Natural killer cell (primary cell): Measurements from ENCODE around the gene APOBEC4. TPM values are rescaled to one million over a fixed set of nuclear protein-coding genes. Genes with fewer than 3 reads are reported as not detected.

Experiments
- ATAC-seq, 3 donors: fragments of 150-1000 bp in 2 of 3; fragments of 200-7000 bp in 1 of 3; cut with Tn5 transposase; 1 replicate in 1 of 3; 2 replicates in 2 of 3; pipeline ENCODE4 v1.10.0; 2021; ENCODE audit warnings: mild to moderate bottlenecking in 2 of 3, moderate library complexity in 2 of 3
- DNase-seq, 2 donors: peaks; one replicate each; pipeline versions ENCODE4 v3.0.0 to v3.0.0-alpha.2; 2013 to 2021; ENCODE audit warnings: mixed read lengths in 1 of 2
- H3K27ac ChIP-seq: one replicate; pipeline ENCODE4 v1.5.1; 2013; ENCODE audit warnings: mild to moderate bottlenecking, low read length
- H3K27me3 ChIP-seq: one replicate; pipeline ENCODE4 v1.6.1; 2013; ENCODE audit warnings: low read length; ENCODE audit not compliant: control insufficient read depth, insufficient read depth
- H3K36me3 ChIP-seq: one replicate; pipeline ENCODE4 v1.6.1; 2013; ENCODE audit warnings: low read length; ENCODE audit not compliant: control insufficient read depth, insufficient read depth
- H3K4me1 ChIP-seq: one replicate; pipeline ENCODE4 v1.6.1; 2013; ENCODE audit warnings: low read length; ENCODE audit not compliant: control insufficient read depth, insufficient read depth
- H3K4me3 ChIP-seq: one replicate; pipeline ENCODE4 v1.5.1; 2013; ENCODE audit warnings: low read length
- H3K9me3 ChIP-seq: one replicate; pipeline ENCODE4 v1.6.1; 2013; ENCODE audit warnings: low read length; ENCODE audit not compliant: control insufficient read depth, insufficient read depth
- H3K27ac Mint-ChIP-seq, 2 donors: one replicate each; pipeline ENCODE4 v1.8.0; 2022; ENCODE audit warnings: mild to moderate bottlenecking in 2 of 2, mixed read lengths in 2 of 2, moderate library complexity in 1 of 2
- H3K27me3 Mint-ChIP-seq, 2 donors: one replicate each; pipeline ENCODE4 v1.8.0; 2022; ENCODE audit warnings: low read depth in 2 of 2, mixed read lengths in 2 of 2
- H3K36me3 Mint-ChIP-seq: one replicate; pipeline ENCODE4 v1.8.0; 2022; ENCODE audit warnings: mixed read lengths
- H3K4me1 Mint-ChIP-seq, 2 donors: one replicate each; pipeline ENCODE4 v1.8.0; 2022; ENCODE audit warnings: mixed read lengths in 2 of 2
- H3K4me3 Mint-ChIP-seq: one replicate; pipeline ENCODE4 v1.8.0; 2022; ENCODE audit warnings: mild to moderate bottlenecking, moderate library complexity, mixed read lengths
- H3K9me3 Mint-ChIP-seq, 2 donors: one replicate each; pipeline ENCODE4 v1.8.0; 2022; ENCODE audit warnings: mixed read lengths in 2 of 2
- CTCF ChIP-seq: fragments of 200-600 bp; IDR thresholded peaks from one replicate; pipeline ENCODE4 v1.8.0; 2022; ENCODE audit warnings: antibody characterized with exemption
- WGBS: methylation state at CpG from one replicate; pipeline ENCODE4 v1.1.7; 2013; ENCODE audit warnings: missing lambda C conversion rate; ENCODE audit not compliant: insufficient coverage; 5-methylcytosine and 5-hydroxymethylcytosine counted together
- intact Hi-C: fragments of 100-400 bp; cut with micrococcal nuclease; formaldehyde crosslinking; loops from one replicate; pipeline ENCODE4 v1.14.2; 2022
- total RNA-seq, 4 donors: library from RNA; stranded (reverse); fragments of 120-200 nt in 1 of 4; gene quantifications; one replicate each; pipeline versions ENCODE4 v1.2.3 to v1.2.4, GENCODE V29; 2013 to 2022

APOBEC4 gene
- total RNA-seq, 3 donors from 2014 or later (not counting 1 experiment from before 2014, with no cell fraction given), result not detected

DNA sequence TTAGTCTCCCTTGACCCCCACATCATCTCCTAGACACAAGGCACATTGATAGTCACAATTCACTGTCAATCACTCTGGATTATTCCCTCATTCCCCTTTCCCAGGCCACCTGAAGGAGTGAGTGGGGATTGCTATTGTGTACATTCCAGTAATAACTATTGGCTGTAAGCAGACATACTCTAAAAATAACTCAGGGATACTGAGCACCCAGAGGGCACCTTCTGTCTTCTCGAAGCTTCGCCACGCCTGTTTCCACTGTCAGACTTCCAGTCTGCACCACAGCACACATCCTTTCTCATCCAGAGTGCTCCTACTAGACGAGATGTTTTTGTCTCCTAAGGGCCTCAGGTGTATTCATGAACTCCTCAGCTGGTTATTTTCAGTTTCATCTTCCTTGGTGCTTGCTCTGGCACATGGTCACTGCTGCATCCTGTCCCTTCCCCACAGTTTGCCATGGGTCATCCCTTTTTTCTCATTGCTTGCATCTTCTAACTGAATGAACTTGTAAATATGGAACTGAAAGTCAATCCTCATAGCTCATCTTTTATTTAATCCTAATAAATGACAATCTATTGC lies 848 bp upstream of the APOBEC4 start:
- intact Hi-C loops, result loop anchor here (2.0 to 10.0 kb wide), 2 partner anchors 31 to 1011 kb away; no protein-coding TSS in a partner anchor
- Histone ChIP-seq H3K4me3 (no peak overlapping the region), H3K27ac (no peak overlapping the region), H3K27me3 (no peaks in the 10 kb centered on the region), H3K4me1 (no peaks in the 10 kb centered on the region), H3K36me3 (no peaks in the 10 kb centered on the region), H3K9me3 (no peaks in the 10 kb centered on the region)
- Mint-ChIP-seq H3K4me3 (no peak overlapping the region), H3K4me1 (no peaks in the 10 kb centered on the region), H3K36me3 (no peaks in the 10 kb centered on the region), H3K27ac (no peak overlapping the region), H3K27me3 (peaks cover 13% of the 10 kb centered on the region in 2 donors), H3K9me3 (no peaks in the 10 kb centered on the region)
- WGBS, result 86% methylated on average over 4 of the region's 4 CpGs
- no peak for DNase-seq
- TF ChIP-seq CTCF, result no peak
- no peak for ATAC-seq

GRCh38 chr1:183653462-183653794 lies 312 bp upstream of the APOBEC4 start:
- intact Hi-C loops, result loop anchor here (10.0 kb wide), 1 partner anchor 1011 kb away; no protein-coding TSS in a partner anchor
- TF ChIP-seq CTCF, result no peak
- Mint-ChIP-seq H3K27ac (no peak overlapping the region), H3K27me3 (peaks cover 16 to 17% of the 10 kb centered on the region in 2 donors), H3K4me1 (no peaks in the 10 kb centered on the region), H3K36me3 (no peaks in the 10 kb centered on the region), H3K4me3 (no peak overlapping the region), H3K9me3 (no peaks in the 10 kb centered on the region)
- ATAC-seq, result no peak
- Histone ChIP-seq H3K27me3 (no peaks in the 10 kb centered on the region), H3K4me1 (no peaks in the 10 kb centered on the region), H3K36me3 (no peaks in the 10 kb centered on the region), H3K27ac (no peak overlapping the region), H3K9me3 (no peaks in the 10 kb centered on the region), H3K4me3 (no peak overlapping the region)
- WGBS, result 89% methylated on average over 3 of the region's 3 CpGs
- DNase-seq, result no peak

GRCh38 chr1:183652107-183652506 lies 1.0 kb downstream of the APOBEC4 start:
- Mint-ChIP-seq H3K9me3 (no peaks in the 10 kb centered on the region), H3K36me3 (no peaks in the 10 kb centered on the region), H3K4me3 (no peak overlapping the region), H3K4me1 (no peaks in the 10 kb centered on the region), H3K27me3 (peaks cover 22 to 30% of the 10 kb centered on the region in 2 donors), H3K27ac (no peak overlapping the region)
- TF ChIP-seq CTCF, result no peak
- ATAC-seq (peak in 2 of 3 donors; percentile 26 to 56), DNase-seq (peak in 1 of 2 donors; percentile 50)
- WGBS, result no CpG with 5 or more reads among the region's 1 CpG
- no peak overlapping the region for H3K27ac ChIP-seq
- intact Hi-C loops, result loop anchor here (10.0 kb wide), 1 partner anchor 1013 kb away; no protein-coding TSS in a partner anchor
- no peaks in the 10 kb centered on the region for H3K36me3 ChIP-seq
- no peaks in the 10 kb centered on the region for H3K9me3 ChIP-seq
- no peaks in the 10 kb centered on the region for H3K27me3 ChIP-seq
- no peak overlapping the region for H3K4me3 ChIP-seq
- no peaks in the 10 kb centered on the region for H3K4me1 ChIP-seq

- Mint-ChIP-seq H3K27me3 (peaks cover 26 to 35% of the 10 kb centered on the region in 2 donors), H3K9me3 (no peaks in the 10 kb centered on the region), H3K4me1 (no peaks in the 10 kb centered on the region), H3K27ac (no peak overlapping the region), H3K36me3 (no peaks in the 10 kb centered on the region), H3K4me3 (no peak overlapping the region)
- no peak for TF ChIP-seq CTCF
- 89% methylated on average over 3 of the region's 5 CpGs for WGBS
- ATAC-seq, result no peak
- DNase-seq, result no peak
- no peaks in the 10 kb centered on the region for H3K4me1 ChIP-seq
- no peak overlapping the region for H3K27ac ChIP-seq
- no peaks in the 10 kb centered on the region for H3K27me3 ChIP-seq
- H3K9me3 ChIP-seq, result no peaks in the 10 kb centered on the region
- H3K4me3 ChIP-seq, result no peak overlapping the region
- no peaks in the 10 kb centered on the region for H3K36me3 ChIP-seq
- intact Hi-C loops, result loop anchor here (10.0 kb wide), 1 partner anchor 1013 kb away; no protein-coding TSS in a partner anchor
Observed at GRCh38 chr1:183651612-183652011, 1.5 kb downstream of the APOBEC4 start.
